OCI-LY3 (cell line): ENCODE measurements around the gene ADGRL4.

Experiments used
- EZH2phosphoT487 ChIP-seq: fragments of 200-600 bp; shearing (Covaris generic); IDR thresholded peaks from 2 replicates; pipeline ENCODE4 v1.6.1; 2018; ENCODE audit warnings: antibody characterized with exemption, mixed run types, low read depth
- TF ChIP-seq, protein P1 (sequence below): fragments of 200-600, 300-600 bp; sonication (generic); IDR thresholded peaks from 2 replicates; pipeline ENCODE4 v1.5.1; 2014; ENCODE audit warnings: antibody characterized with exemption, low read length, low read depth

DNA sequence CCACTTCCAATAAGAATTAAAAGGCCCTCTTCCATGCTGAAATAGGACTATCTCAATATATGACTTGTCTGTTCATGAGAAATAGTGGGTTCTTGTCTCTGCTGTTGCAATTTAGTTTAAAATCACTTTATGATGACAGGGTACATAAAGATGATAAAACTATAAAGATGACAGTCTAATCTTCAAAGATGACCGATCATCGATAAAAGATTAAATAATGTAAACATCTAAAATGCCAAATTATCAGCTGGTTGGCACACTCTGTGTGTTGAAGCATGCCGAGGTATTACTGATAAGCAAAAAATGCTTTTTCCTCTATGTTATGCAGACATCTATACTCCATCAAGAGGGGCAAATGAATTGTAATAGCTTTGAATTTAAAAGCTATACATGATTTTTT, 89.5 kb downstream of the ADGRL4 start:
- TF ChIP-seq, protein P1, sequence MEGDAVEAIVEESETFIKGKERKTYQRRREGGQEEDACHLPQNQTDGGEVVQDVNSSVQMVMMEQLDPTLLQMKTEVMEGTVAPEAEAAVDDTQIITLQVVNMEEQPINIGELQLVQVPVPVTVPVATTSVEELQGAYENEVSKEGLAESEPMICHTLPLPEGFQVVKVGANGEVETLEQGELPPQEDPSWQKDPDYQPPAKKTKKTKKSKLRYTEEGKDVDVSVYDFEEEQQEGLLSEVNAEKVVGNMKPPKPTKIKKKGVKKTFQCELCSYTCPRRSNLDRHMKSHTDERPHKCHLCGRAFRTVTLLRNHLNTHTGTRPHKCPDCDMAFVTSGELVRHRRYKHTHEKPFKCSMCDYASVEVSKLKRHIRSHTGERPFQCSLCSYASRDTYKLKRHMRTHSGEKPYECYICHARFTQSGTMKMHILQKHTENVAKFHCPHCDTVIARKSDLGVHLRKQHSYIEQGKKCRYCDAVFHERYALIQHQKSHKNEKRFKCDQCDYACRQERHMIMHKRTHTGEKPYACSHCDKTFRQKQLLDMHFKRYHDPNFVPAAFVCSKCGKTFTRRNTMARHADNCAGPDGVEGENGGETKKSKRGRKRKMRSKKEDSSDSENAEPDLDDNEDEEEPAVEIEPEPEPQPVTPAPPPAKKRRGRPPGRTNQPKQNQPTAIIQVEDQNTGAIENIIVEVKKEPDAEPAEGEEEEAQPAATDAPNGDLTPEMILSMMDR: no peak
- TF ChIP-seq EZH2phosphoT487: no peak
